ENCODE measurements around the gene HEPACAM.
A peak's percentile ranks its signal among the peaks of the same experiment; 100 is the strongest.

Gene HEPACAM

DNA sequence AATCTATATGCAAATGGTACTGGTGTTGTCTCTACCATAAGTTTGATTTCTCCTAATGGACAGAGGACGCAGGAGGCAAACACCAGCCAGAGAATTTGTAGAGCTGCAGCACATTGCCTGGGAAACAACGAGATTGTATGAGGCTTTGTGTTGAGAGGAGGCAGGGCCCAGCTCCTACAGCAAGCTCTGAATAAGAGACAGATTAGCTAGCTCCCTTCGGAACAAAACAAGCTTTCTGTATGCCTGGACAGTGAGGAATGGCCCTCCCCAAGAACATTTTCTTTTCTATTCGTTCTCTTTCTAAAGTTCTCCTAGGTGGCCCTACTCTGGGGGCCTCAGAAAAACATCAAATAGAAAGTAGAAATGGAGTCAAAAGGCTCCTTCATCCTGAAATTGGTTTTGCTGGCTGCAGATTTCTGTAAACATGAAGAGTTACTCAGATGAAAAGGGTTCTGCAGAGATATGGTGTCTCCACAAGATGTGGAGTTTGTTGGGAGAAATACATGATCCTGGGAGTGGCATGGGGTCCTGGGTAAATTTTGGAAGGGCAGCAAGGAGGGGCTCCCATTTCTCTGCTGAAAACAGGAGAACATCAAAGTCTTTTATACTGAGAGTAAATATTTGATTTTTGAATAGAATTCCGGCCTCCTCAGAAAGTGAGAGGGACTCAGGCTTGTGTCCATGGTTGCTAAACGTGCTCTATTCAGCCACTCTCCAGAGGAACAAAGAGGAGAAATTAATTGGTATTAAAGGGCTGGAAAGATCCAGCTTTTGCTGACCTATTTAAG lies 6.8 kb upstream of the HEPACAM start:
- DNase-seq = no peak

DNA sequence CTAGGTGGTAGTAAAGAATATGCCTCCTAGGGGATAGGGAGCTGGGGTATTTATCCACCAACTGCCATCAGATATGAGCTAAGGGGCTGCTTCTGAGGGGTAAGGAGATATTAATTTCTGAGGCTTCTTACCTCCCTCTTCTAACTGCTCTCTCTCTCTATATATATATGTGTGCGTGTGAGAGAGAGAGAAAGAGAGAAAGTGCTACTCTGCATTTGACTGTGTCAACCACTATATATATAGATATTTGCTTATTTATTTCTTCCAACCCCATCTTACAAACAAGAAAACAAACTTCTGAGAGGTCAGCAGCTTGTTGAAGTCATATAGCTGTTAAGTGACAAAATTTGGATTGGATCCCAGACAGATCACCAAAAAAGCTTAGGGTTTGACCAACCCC lies 5.9 kb upstream of the HEPACAM start:
- no peak for DNase-seq

DNA sequence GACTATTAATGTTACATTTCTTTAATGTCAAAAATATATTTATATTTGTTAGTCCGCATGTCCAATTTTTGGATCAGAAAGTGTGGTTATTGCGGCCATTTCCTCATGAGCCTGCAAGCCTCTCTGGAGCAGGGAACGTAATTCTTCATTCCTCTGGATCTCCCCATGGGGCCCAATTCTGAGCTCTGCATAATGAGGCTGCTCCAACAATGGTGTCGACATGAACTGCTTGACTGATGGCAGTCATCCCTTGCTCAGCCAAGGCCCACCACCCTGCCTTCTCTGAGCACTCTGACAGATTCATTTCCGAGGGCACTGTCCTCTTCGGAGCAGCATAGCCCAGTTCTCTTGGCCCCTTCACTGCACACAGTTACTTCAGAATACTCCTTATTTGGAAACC lies 3.1 kb upstream of the HEPACAM start:
- DNase-seq = no peak

DNA sequence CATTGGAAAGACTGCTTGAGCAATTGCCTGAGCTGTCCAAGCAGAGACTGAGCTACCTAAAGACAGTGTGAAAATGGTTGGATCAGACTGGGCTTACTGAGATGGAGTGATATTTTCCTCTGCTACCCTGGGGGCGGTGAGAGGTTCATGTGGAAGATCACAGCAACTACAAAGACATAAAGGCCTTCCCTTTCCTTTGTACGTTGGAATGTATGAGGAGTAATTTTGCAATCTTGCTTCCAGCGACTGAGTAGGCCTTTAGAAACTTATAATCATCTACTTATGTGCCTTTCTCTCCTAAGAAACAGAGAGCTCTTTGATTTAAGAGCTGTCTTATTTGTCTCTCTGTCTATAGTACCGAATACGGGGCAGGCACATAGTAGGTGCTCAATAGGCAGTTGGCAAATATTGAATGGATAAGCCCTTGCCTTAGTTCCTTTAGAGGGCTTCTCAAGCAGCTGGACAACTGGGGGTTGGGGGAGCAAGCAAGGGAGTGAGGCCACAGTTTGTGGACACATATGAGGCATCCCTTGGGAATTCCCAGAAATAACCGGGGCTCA lies 2.4 kb upstream of the HEPACAM start:
- DNase-seq = no peak

DNA sequence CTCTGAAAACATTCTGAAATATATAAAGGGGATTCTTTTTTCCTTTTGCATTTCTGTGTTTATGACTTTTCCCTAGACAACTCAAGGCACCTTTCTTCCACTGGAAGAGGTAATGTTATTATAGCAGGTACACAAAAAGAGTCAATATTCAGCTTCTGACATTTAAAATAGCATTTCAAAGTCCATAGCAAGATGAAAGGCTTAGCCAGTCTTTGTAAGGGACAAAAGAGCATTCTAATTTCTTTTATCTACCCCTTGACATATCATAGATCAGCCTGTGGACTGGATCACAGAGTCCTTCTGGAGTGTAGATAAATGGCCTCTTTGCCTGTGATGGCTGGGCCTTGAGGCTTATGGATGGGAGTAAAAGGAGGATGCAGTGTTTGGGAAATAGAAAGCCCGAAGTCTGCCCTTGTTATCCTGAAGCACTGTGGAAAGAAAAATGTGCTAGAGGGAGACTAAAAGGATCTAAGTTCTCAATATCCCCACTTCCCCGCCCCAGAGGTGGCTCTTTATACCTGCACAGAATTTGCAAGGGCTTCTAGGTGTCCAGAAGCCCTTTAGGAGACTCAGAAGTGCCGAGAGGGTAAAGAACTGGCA lies 1.6 kb upstream of the HEPACAM start:
- DNase-seq = no peak

DNA sequence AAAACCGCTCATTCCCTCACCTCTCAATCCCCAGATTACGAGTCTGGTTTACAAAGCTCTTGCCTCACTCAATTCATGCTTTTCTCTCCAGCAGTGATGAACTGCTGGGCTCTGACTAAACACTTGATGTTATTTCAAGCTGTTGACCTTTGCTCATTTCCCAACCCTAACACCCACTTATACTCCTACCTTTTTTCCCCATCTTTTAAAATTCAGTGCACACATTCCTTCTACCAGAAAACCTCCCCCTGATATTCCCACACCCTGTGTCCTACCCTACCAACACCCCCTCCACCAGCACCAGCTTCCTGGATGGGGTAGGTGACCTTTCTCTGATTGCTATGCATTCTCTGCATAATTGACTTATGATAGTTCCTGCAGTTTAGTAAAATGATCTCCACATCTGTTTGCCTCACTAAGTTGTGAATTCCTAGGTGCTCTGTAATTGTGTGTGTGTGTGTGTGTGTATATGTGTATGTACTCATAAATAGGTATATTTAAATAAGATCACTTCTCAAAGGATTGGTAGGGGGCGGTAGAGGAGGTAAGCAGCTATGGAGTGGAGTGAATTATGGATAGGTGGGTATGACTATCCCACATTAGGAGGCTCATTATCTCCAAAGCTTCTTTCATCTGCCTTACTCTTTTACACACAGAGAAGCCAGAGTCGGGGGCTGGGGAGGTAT lies 842 bp downstream of the HEPACAM start:
- DNase-seq = no peak

DNA sequence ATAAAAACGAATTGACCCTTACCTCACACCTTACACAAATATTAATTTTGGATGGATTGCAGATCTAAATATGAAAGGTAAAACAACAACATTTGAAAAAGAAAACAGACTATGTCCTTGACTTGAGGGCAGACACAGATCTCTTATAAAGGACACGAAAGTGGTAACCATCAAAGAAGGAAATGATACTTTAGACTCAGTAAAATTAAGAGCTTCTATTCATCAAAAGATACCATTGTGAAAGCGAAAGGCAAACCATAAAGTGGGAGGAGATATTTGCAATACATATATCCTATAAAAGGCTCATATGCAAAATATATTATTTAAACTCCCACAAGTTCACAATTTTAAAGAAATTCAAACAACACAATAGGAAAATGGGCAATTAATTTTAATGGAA lies 5.0 kb downstream of the HEPACAM start:
- no peak for DNase-seq

DNA sequence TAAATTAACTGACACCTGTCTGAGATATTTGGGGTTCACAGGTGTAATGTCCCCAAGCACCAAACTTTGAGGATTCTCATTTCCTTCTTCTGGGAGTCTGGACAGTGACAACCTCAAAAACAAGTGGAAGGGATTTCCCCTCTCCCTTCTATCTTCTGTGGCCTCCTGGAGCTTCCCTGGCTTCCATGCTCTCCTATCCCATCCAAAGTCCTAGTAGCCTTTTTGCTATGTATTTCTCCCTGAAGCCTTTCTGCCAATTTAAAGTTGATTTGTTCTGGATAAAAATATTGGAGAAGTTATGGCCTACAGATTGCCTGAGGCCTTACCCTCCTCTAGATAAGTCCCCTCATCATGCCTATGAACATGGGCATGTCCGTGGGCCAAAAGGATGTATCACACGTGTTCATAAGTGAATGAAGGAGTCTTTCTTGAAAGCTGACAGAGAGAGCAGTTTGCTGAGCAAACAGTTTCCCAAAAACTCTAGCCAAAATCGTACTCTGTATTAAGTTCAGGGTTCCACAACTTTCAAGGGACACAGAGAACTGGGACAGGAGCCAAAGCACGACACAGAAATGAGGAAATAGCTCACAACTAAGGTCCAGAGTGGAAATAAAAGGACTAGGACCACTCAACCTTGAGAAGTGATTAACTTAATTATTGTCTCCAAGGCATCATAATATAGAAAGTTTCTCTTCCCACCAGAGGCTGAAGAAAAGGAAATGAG lies 6.7 kb downstream of the HEPACAM start:
- no peak for DNase-seq

DNA sequence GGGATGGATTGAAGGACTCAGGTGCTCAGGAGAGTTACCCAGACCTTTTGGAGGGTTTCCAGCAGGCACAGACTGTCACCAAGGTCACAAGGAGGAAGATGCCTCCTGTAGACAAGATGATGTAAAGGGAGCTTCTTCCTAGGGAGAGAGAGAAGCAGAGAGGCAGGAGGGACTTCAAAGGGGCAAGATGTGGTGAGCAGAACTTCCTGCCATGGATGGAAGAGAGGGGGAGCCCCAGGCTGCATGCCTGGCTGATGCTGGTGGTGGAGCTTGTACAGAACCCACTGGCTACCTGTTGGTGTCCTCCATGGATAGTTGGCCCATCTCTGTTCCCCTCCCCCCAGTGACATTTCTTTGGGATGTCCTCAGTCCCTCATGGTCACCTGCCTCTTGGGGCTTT lies 12.6 kb downstream of the HEPACAM start:
- DNase-seq = no peak

DNA sequence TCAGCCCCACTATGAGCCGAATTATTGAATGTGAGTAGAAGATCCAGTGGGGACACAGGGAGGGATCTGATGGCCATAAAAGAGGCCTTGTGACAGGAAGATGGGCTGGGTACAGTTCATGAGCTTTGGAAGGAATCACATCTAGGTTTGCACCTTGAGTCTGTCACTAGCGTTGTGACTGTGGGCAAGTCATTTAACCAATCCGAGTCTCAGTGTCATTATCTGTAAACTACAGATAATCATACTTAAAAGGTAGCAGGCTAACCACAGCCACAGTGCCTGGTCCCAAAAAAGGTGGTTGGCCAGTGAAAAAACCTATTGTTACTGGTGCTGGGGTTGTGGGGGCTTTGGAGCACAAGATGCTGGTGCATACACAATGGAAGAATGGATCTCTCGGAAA lies 13.0 kb downstream of the HEPACAM start:
- no peak for DNase-seq

DNA sequence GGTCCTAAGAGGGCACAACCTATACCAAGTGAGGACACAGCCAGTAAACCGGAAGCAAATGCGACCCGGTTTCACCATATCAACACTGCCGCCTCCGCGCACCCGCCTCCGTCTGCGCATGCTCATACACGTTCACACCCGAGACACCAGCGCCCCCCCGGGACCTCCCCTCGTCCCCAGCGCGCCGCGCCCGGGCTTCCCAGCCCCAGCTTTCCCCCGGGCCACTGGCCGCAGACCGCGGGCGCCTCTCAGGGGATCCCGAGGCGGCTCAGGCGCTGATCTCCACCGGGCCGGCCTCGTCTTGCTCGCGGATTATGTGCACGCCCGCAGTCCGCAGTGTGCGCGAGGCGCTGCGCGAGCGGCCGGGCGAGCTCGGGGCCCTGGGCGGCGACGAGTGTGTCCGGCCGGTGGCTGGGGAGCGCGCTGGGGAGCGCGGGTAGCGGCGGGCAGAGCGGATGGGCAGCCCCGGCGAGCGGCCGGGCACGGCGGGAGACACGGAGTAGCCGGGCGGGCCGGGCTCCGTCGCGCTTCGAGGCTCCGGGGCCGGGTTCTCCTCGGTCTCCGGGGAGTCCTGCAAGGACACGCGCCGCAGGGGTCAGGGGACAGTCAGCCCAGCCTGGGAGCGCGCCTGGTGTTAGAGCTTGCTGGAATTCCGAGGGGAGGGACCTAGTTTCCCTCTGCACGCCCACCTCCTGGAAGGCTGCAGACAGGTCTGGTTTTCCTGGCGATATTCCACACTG lies 14.8 kb downstream of the HEPACAM start:
- peak; percentile 84 for DNase-seq

DNA sequence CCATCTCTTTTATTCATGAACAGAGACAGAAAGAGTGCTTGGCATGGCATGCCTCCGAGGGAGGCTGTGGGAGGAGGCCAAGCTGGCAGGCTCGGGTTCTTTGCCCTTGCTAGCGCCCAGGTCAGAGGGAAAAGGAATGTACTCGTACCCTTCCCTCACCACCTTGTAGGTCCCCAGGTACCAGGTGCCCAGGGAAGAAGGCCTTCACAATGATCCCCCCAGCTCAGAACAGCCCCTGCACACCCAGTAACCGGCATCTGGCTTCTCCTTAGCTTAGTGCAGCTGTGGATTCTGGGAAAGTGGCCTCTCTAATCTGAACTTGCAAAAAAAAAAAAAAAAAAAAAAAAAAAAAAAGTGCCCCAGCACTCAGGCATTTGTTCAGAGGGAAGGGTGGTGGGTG lies 15.5 kb downstream of the HEPACAM start:
- no peak for DNase-seq

DNA sequence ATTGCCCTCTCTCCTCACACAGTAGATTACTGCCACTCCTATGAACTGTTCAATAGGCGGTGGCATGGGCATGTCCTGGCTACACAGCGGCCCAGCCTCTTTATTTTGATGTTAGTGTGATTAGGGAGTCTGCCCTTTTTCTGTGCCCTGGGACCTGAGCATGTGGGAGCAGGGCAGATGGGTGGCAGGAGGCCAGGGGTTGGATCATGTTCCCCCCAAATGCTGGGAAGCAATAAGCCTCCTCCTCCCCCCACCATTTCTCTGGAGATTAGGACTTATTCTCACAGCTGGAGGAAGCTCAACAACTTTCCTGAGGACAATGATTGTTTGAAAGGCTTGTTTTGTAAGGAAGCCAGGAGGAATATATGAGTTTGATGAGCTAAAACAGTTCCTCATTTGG lies 15.9 kb downstream of the HEPACAM start:
- DNase-seq = no peak

DNA sequence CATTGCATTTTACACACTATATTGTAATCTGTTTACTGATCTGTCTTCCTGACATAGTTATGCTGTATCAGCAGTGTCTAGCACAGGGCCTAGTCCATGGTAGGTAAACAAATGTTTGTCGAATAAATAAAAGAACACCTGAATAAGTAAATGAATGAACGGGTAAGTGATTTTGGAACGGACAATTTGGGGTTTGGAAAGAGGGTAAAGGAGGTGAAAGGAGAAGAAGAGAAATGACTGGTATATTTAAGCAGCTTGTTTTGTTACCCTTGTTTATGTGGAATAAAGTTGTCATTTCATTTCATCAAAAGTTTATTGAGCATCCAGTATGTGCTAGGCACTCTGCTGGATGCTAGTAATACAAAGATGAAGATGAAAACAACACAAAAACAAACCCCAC lies 16.9 kb downstream of the HEPACAM start, which contains the start of gene HEPN1:
Gene HEPN1 (plus strand): TSS at position 301 of the 400 bp plus-strand sequence.
- DNase-seq = no peak

DNA sequence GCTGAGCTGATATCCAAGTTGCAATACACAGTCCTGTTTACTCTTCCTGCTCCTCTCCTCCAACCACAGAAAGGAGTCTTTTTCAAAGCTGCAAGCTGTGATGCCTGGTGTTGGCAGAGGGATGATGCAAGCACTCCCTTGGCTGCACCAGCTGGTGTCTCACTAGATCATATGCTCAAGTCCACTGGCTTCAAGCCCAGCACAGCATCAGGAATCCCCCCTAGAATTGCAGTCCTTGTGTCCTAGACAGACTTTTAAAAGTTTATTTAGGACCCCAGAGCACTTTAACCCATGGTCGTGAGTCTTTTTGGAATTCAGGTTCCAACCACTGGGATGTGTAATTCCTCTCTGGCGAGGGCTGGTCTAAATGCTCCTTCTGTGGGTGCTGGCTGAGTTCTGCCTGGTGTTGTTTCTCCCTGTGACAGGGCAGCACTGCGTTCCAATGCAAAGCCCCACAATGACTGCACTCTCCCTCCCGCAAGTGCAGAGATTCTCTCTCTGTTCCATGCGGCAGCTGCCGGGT lies 18.7 kb downstream of the HEPACAM start:
- DNase-seq = no peak

DNA sequence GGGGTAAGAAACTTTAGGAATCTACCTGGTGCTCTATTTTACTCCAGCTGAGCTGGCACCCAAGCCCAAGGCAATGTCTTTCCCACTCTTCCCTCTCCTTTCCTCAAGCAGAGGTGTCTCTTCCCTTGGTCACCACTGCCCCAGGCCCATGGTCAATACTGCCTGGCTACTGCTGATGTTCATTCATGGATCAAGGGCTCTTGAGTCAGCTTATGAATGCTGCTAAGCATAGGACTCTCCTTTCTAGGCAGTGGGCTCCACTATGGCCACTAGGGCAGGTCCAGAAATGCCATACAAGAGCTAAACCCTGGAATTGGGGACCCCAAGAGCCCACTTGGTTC lies 19.5 kb downstream of the HEPACAM start:
- no peak for DNase-seq

DNA sequence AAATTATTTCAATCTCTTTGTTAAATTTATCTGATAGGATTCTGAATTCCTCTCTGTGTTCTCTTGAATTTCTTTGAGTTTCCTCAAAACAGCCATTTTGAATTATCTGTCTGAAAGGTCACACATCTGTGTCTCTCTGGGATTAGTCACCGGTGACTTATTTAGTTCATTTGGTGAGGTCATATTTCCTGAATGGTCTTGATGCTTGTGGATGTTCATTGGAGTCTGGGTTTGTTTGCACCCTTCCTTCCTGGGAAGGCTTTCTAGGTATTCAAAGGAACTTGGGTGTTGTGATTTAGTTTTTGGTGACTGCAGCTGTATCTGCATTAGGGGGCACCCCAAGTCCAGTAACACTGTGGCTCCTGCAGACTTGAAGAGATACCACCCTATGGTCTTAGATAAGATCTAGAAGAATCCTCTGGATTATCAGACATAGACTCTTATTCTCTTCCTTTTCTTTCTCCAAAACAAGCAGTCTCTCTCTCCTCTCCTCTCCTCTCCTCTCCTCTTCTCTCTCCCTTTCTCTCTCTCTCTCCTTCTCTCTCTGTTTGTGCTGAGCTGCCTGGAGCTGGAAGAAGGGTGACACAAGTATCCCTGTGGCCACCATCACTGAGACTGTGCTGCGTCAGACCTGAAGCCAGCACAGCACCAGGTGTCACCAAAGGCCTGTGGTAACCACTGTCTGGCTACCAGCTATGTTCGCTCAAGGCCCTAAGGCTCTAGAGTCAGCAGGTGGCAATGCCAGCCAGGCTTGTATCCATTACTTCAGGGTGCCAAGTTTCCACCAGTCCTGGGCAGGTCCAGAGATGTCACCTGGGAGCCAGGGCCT lies 20.1 kb downstream of the HEPACAM start:
- DNase-seq = no peak

DNA sequence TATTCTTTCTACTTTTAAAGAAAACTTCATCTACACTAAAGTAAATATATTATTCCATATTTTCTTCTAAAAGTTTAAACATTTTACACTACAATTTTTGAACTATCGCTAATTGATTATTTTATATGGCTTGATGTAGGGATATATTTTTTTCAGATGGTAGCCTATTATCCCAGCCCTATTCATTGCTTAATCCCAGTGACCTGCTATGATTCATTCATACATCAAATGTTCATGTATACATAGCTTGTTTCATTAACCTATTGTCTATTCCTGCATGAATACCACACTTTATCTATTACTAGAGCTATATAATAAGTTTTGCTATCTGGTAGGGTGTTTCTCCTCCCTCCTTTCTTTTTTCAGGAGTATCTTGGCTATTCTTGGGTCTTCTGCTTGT lies 33.2 kb downstream of the HEPACAM start:
- DNase-seq = no peak

DNA sequence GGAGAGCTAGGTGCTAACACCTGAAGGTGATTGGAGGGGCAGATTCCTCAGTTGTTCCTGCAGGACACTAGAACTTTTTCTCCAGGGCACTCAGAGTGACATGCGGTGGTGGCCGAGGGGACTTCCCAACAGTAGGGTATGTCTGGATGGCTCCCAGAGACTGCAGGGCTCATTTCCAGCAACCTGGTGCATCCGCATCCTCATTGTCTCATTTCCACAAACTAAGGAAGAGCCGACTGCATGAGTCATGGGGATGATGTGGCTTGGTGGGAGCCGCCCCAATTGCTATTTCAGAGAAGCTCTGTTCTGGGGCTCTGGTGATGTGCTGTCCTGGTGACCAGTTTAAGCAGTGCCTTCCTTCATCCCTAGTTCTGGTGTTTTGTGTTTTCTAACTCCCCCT lies 35.4 kb downstream of the HEPACAM start:
- DNase-seq = no peak

DNA sequence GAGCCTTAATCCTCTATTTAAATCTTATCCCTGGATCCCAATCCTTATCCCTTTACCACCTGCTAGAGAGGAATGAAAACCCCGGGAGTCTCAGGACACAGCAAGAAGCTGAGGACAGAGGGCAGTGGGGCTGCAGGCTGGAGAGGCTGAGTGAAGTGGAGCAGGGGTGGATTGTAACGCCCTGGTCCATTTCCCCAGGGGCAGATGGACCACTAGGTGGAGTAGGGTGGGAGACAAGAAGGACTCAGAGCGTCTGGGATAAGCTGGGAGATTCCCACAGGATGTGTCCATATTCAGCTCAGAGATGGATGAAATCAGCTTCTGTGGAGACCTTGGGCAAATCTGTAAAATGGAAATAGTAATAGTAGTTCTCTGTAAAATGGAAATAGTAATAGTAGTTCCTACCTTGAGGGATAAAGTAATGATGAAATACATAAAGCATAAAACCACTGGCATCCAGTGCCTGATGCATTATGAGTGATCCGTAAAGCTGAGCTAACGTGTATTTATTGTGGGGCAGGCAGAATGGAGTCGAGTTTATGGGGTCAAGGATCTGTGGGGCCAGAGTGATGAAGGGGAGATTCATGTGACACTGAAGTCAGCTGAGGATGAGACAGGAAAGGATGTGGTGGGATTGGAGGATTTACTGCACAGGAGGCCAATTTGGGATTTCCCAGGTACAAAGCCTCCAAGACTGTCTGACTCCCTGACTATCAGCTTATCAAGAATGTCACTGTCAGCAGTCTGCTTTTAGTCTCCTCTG lies 36.3 kb downstream of the HEPACAM start:
- no peak for DNase-seq

DNA sequence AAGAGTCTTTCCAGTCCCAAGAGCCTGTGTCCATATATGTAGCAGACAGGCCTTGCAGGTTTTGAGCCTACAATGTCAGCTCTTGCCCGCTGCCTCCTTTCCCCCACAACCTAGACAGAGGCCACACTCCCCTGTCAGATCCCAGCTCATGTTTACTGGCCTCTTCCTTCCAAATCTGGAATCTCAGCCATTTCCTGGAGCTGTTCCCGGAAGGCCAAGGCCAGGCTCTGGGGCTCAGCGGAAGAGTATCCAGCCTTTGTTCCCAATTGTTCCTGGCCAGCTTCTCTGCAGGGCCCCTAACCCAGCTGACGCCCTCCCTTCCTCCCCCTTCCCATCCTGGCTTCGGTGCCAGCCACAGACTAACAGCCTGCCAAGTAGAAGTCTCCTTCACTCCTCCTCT lies 37.1 kb downstream of the HEPACAM start:
- DNase-seq = no peak
